Esophagus squamous epithelium (tissue), 4 donors: ENCODE measurements around the gene STK35.

Experiments
- POLR2A ChIP-seq, 4 donors: fragments of 450-650 bp; IDR thresholded peaks; one replicate each; pipeline ENCODE4 v1.6.1; 2017; ENCODE audit warnings: antibody characterized with exemption in 4 of 4, mild to moderate bottlenecking in 4 of 4, moderate library complexity in 3 of 4
- TF ChIP-seq, protein P1 (sequence below), 6 experiments: fragments of 450-650 bp in 4 of 6; fragments of 200-600 bp in 2 of 6; sonication (generic) in 2 of 6; IDR thresholded peaks; one replicate each; pipeline ENCODE4 v1.5.1; 2016 to 2019; ENCODE audit warnings: antibody characterized with exemption in 6 of 6, mild to moderate bottlenecking in 4 of 6, moderate library complexity in 4 of 6

DNA sequence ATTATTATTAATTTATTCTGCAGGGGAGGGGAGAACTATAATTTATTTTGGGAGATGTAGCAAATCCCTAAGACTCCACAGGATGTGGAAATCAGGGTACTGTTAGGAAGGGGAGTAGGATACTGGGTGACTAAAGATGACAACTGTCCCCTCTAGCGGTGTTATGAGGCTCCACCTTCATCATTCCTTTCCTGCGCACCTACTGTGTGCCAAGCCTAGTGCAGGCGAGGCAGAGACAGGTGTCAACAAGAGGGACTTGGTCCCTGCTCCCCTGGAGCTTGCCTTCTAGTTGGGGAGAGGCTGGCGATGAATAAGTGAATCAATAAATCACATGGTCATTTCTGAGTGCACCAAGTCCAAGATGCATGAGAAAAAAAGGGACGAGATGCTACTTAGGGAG is 65.5 kb downstream of the STK35 start:
- TF ChIP-seq, protein P1, sequence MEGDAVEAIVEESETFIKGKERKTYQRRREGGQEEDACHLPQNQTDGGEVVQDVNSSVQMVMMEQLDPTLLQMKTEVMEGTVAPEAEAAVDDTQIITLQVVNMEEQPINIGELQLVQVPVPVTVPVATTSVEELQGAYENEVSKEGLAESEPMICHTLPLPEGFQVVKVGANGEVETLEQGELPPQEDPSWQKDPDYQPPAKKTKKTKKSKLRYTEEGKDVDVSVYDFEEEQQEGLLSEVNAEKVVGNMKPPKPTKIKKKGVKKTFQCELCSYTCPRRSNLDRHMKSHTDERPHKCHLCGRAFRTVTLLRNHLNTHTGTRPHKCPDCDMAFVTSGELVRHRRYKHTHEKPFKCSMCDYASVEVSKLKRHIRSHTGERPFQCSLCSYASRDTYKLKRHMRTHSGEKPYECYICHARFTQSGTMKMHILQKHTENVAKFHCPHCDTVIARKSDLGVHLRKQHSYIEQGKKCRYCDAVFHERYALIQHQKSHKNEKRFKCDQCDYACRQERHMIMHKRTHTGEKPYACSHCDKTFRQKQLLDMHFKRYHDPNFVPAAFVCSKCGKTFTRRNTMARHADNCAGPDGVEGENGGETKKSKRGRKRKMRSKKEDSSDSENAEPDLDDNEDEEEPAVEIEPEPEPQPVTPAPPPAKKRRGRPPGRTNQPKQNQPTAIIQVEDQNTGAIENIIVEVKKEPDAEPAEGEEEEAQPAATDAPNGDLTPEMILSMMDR (IDR thresholded peaks at IDR 0.05) = no peak
- no peak for TF ChIP-seq POLR2A (IDR thresholded peaks at IDR 0.05)
